Fibroblast of pulmonary artery (primary cell): ENCODE data around the gene IRF2BP1.
A peak's percentile ranks its signal among the peaks of the same experiment; 100 is the strongest.

ENCODE experiments used
- DNase-seq: peaks from one replicate; pipeline ENCODE4 v3.0.0-alpha.2; 2010; ENCODE audit warnings: low read depth
- H3K4me3 ChIP-seq: replicated peaks from 2 replicates; pipeline ENCODE4 v1.5.1; 2011; ENCODE audit warnings: low read depth, mild to moderate bottlenecking, control low read depth, low read length, moderate library complexity
- CTCF ChIP-seq: IDR thresholded peaks from 2 replicates; pipeline ENCODE4 v1.5.1; 2011; ENCODE audit warnings: mild to moderate bottlenecking, control low read depth, low read length, inconsistent platforms; ENCODE audit errors: missing control alignments

IRF2BP1 gene

DNA sequence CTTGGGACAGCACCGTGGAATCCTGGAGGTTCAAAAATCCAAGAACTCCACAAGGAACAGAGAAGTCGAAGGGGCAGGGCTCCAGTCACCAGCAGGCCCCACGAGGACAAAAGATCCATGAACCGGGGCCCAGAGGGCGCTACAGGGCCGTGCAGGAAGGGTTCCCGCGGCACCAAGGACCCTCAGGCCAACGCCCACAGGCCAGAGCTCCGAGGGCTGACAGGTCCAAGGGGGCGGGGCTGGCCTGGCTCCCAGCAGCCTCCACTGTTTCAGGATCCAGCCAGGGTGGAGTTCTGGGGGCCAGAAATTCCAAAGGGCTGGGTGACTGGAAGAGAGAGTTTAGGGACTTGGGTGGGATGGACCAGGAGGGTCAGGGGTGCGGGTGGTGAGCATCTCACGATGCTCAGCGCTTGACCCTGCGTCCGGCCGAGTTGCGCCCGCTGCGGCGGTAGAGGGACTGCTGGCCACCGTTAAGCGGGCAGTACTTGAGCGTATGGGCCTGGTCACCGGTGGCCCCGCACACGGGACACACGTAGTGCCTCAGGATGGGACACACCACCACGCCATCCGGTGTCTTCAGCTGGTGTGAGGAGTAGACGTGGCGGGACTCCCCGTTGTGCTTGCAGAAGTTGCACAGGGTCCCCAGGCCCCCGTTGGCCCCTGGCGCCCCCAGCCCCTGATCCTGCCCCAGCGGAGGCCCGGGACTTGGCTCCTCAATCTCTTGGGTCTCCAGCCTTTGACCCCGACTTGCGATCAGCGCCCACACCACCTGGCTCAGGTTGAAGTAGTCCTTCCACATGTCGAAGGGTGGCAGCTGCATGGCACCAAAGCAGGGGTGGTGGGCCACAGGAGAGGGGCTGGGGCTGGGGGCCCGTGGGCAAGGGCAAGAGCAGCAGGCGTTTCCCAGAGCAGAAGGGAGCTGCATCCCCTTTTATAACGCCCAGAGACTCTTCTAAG, 28.2 kb upstream of the IRF2BP1 start, which contains the start of gene NANOS2:
TSS of gene NANOS2 (minus strand) at position 905 of the 957 bp plus-strand sequence. CDS start at position 820, 85 bp downstream.
- H3K4me3 ChIP-seq = no peak within 1 kb of the TSS
- peak; percentile 33 for DNase-seq
- TF ChIP-seq CTCF = peak; percentile 20

DNA sequence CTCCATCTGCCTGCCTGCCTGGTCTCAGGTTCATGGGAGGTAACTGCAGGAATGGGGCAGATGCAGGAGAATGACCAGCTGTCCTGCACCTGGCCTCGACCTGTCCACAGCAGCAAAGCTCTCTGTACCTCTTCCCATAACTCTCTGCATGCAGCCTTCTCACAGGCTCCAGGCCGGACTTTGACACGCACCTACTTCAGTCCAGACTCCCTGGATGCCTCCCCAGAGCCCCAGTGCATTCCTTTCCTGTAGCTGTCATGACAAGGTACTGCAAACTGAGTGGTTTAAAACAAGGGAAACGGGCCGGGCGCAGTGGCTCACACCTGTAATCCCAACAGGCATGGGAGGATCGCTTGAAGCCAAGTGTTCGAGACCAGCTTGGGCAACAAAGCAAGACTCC, 25.4 kb upstream of the IRF2BP1 start:
- no peak overlapping the region for H3K4me3 ChIP-seq
- no peak for TF ChIP-seq CTCF
- DNase-seq = no peak

DNA sequence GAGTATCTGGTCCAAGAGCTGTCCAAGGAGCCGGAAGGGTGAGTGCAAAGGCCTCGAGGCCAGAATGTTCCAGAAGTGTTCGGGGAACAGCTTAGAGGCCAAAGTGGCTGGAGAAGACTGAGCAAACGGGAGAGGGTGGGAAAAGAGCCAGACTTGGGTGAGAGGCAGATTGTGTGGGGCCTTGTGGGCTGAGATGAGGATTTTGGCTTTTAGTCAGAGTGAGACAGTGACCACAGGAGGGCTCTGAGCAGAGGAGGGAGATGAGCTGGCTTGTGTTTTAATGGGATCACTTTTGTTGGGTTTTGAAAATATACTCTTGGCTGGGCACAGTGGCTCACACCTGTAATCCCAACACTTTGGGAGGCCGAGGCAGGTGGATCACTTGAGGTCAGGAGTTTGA, 23.0 kb upstream of the IRF2BP1 start:
- no peak overlapping the region for H3K4me3 ChIP-seq
- DNase-seq = no peak
- TF ChIP-seq CTCF = no peak

DNA sequence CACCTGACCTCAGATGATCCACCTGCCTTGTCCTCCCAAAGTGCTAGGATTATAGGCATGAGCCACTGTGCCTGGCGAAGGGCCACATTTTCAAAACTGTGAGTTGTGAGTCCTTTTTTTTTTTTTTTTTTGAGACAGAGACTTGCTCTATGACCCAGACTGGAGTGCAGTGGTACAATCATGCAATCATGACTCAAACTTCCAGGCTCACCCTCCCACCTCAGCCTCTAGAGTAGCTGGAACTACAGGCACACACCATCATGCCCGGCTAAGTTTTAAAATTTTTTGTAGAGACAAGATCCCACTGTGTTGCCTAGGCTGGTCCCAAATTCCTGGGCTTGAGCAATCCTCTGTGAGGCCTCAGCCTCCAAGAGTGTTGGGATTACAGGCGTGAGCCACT, 20.3 kb upstream of the IRF2BP1 start:
- no peak overlapping the region for H3K4me3 ChIP-seq
- TF ChIP-seq CTCF = no peak
- peak; percentile 62 for DNase-seq

DNA sequence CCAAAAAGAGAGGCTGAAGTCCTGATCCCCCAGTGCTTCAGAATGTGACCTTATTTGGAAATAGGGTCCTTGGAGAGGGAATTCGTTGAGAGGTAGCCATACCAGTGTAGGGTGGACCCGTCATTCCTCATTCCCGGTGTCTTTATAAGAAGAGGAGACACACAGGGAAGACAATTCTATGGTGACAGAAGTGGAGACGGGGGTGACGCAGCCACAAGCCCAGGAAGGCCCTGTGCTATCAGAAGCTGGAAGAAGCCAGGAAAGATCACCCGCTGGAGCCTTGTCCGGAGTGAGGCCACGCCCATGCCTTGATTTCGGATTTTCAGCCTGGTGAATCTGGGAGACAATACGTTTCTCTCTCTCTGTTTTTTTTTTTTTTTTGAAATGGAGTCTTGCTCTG, 19.1 kb upstream of the IRF2BP1 start:
- DNase-seq = no peak
- TF ChIP-seq CTCF = no peak
- H3K4me3 ChIP-seq = no peak overlapping the region

- no peak for TF ChIP-seq CTCF
- peak overlapping the region; percentile 71 for H3K4me3 ChIP-seq
- peak; percentile 98 for DNase-seq
These were observed 17.0 kb upstream of the IRF2BP1 start for GRCh38 chr19:45902651-45903625.
